Esophagus mucosa (tissue), 1 donor: ENCODE measurements around the gene ARID5B. TPM values are rescaled to one million over a fixed set of nuclear protein-coding genes. Genes with fewer than 3 reads are reported as not detected.

Experiments
- ATAC-seq: fragments of 200-7000 bp; cut with Tn5 transposase; one replicate; pipeline ENCODE4 v1.9.1; 2020
- total RNA-seq: library from RNA; stranded (reverse); gene quantifications from one replicate; pipeline ENCODE4 v1.2.4, GENCODE V29; 2023
- donor health status: DM: yes; HTN: yes; CAD: no.

ARID5B gene
- total RNA-seq, 1 donor from 2014 or later = 23.4 TPM

DNA sequence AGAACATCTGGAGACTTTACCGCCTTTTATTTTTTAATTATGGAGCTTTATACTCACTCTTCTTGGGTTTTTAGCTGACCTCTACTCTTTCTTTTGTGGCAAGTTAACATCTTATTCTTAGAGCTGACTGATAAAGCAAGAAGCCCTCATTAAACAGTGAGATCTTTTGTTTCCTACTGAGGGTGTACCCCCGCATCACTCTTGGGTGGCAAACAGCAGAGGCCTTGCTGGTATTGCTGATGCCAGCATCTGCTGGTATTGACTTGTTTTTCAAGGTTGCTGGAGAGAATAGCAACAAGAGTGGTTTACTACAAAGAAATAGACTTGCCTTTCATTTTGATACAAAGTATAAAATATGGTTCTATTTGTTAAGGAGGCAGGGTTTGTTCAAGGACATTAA is 154.7 kb downstream of the ARID5B start:
- ATAC-seq = no peak

DNA sequence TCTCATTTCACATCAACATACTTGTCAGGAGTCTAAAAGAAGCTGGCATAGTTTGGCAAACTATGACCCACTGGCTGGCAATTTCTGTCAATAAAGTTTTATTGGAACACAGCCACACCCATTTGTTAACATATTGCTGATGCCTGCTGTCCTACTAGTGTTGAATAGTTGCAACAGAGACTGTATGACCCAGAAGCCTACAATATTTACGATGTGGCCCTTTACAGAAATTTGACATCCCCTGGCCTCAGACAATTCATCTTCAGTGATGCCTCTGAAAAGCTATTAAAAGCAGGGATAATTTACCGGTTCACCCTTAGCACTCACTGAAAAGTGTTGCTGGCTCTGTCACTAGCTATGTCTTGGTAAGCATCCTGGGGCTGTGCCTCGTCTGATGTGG is 155.2 kb downstream of the ARID5B start:
- no peak for ATAC-seq

DNA sequence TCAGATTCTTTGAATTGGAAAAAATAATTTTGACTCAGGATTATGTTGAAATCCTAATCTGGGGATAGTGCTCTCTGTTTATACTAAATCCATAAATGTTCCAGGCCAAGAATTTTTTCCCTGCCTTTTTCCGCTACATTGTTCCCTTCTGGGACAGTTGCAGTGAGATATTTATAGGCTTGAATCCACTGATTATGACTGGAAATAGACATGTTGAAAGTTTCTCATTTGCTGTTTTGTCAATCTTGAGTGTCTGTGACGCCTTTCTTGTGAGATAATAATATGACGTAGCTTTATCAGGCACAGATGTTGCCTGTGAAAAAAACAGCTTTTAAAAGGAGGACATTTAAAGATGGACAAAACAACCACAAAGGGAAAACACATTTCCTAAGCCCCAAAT is 155.9 kb downstream of the ARID5B start:
- no peak for ATAC-seq

DNA sequence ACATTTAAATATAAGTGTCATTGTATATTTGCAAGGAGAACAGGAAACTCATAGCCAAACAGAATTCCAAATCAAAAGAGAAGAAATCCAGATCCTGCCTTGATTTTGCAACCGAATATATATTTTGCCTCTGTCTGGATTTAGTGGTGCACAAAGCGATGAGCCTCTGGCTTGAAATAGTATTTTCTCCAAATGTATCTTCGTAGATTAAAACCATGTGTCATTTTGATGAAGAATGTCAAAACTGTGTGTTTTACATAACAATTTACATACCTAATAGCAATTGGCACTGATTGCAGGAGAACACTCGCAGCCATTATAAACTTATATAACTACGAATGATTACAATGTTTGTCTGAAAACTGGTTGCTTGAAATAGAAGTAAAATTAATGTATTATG is 156.4 kb downstream of the ARID5B start:
- no peak for ATAC-seq

DNA sequence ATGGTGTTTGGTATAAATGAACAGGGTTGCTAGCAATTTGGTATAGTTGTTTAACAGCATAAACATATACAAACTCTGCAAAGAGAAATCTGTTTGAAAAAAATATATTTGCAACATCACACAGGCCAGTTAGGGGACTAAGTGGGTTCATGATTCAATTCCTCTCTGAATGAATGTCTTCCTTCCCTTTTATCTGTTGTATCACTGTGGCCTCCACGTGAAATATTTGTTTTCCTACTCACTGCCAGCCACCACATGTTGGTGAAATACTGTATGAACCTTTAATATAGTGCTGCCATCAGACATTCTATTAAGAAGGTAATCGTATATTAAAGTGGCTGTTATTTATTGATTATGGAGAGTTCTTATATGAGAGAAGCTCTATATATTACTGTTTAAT is 157.0 kb downstream of the ARID5B start:
- no peak for ATAC-seq

DNA sequence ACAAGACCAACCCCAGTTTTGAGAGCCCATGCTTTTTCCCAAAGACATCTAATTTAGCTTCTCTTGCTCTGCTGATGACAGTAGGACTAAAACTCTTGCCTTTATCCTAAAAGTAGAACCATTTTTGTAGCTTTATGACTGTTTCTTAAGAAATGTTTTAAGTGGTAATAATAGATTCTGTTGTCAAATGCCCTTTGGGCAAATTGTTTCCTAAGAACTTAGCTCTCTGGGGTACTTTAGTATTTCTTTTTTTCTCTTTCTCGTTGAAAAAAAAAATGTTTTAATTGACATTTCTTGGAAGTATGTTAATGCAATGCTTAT is 157.4 kb downstream of the ARID5B start:
- no peak for ATAC-seq

DNA sequence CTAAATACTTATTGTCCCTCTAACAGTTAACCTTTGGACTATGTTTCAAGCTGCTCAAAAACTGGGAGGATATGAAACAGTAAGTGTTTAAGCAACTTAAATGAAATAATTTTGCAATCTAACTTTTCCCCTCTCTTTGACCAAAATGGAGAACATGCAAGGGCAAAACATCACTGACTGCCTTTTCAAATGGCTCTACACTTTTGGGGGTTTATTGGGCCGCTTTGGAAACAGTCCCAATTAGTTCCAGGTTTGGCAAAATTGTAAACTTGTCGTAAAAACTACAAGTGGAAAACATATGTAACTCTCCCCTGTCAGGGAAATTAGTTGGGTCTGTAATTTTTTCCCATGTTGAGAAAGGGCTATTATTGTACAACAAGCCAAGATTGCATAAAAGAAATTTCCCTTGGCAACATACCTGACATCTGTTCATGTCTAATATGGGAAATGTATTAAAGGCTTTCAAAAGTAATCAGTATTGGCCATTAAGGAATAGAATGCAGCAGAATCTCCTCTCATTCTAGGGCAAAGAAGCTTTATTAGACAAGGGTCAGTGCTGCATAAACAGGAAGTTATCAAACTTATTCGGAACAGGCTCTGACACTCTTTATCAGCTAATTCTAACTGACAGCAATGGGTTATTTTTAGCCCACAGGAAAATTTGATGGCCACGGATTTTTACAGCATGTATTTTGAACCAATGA is 157.9 kb downstream of the ARID5B start:
- no peak for ATAC-seq

DNA sequence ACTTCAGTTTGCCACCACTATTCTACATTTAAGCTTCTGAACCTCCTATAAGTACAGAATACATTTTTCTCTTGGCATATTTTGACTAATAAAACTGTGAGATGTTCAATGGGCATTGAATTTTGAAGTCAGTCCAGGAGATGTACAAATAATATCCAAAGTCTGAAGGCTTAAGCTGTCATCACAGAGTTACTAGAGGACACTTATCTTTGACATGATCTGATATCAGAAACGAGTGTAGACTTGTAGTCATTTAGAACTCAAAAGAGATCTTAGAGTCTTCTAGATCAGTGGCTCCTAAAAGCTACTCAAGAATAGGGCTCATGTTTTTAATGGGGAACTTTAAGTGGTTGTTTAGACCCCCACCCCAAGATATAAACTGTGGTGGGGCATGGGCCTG is 160.5 kb downstream of the ARID5B start:
- no peak for ATAC-seq

DNA sequence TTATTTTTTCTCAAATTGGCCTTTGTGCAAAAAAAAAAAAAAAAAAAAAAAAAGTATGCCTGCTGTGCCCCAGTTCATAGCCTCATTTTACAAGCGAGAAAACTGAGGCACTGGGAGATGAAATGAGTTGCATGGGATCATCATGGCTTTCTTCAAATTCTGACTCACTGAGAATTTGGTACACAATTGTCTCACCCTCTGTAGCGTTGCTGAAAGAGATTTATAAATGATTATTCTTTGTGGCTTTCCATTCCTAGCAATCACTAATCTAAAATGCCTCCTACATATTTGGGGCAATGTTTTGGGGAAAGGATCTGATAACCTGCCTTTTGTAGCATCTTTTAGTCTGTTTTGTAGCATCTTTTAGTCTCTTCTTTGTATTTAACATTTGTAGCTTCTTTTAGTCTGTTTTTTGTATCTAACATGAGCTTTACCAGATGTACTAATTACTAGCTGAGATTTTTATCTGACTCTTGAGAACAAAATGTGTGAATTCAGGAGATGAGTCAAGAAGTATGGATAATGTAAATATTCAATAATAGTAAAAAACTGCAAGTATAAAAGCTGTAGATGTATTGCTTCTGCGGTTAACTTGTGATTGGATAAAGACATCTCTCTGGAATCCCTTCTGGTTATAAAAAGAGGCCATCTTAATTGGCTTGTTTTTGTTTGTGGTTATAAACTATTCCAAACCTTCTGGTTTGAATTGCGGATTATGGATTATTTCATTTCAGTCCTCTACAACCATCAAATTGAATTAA is 161.4 kb downstream of the ARID5B start:
- ATAC-seq = no peak

DNA sequence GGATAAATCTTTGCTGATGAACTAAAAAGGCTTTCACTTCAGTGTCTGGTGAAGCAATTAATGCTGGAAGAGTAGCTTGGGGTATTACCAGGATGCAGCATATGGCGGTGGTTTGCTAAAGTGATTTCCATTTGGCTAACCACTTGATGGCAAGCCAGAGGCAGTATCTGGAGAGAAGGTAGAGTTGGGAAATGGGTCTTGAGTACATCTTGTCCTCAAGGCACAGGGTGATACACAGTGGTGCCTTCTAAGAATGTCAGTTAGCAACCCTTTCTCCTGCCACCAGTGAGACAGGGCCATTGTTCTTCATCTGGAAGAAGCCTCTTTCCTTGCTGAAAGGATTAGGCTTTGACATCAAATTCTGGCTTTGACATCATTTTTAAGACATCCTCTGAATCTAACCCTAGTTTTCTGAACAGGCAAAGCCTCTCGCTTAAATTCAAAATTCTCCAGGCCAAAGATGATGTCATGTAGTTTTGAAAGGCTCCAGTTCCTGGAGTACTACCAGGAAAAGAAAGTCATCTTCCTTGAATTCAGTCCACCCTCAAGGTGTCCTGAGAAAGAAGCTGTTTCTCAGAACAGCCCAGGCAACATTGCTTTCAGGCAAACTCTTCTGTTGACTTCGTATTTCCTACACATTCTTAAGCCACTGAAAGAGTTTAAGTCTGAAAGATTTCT is 162.4 kb downstream of the ARID5B start:
- ATAC-seq = peak; percentile 68

DNA sequence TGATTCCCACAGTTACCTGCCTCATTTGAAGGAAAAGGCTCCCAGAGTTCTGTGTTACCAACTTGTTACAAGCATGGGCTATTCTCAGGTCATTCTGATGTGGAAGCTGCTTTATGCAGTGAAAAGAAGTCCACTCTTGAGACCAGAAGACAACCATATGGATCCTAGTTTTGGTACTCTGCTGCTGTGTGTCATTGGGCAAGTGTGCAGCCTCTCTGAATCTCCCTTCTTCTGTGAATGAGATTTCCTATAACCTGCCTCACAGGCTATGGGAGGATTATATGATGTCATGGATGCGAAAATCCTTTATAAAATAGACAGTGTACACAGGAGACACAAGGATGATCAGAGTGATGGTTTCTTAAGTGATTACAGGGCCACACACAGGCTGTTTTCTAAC is 166.1 kb downstream of the ARID5B start:
- peak; percentile 36 for ATAC-seq

DNA sequence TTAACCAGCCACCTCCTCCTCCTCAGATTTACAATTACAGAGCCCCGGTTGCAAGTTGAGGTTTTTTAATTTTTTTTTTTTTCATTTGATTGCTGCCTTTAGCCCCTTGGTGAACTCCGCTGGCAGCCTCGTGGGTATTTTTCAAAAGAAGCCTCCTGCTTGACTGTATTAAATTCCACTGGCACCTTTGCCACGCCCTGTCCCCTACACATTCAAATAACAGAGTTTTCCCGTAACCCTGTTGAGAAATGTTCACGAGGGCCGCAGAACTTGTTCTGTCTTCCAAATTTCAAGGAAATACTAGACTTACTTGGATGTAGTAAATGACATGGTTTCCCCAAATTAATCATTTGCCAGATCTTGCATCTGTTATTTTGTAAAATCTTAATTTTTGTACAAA is 167.0 kb downstream of the ARID5B start:
- ATAC-seq = peak; percentile 72

DNA sequence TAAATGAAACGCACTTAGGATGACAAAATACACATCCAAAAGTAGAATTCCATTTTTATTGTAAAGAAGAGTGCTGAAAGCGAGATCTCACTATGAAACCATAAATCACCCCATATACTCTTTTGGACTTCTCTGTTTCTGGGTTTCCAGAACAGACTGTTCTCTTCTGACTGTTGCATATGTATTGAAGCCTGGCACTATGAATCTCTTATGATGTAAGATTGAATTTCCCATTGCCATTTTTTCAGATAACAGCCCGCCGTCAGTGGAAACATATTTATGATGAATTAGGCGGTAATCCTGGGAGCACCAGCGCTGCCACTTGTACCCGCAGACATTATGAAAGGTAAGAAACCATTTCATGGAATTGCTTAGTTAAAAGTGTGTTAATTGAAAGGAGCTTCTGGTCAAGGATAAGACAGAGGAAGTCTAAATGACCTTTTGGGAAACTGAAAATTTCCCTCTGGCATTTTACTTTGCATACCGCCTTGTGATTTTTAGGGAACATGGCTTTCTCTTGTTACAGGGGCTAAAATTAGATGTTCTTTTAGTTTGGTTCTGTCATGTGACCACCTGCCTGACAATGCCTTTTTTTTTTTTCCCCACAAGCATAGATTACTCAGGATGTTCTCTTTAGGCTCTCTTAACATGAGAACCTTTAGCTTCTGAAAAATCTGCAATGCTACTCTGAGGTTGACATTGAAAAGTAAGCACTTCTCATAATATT is 168.1 kb downstream of the ARID5B start:
- no peak for ATAC-seq

DNA sequence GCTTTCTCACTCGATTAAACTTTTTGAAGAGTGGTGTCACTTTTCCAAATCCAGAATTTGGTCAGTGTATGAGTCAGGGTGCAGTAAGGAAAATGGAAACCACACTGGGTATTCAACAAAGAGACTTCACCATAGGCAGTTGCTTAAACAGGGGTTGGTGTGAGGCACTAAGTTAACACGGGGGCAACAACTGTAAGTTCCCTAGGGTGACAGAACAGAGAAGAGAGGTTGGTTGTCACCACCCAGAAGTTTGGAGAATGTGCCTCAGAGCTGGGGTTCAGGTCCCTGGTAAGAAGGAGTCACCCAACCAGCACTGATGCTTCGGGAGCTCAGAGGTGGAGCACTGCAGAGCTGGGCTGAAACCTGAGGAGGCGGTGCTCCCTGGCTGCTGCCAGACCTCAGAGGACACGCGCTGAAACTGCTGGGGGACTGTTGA is 170.4 kb downstream of the ARID5B start:
- ATAC-seq = no peak

DNA sequence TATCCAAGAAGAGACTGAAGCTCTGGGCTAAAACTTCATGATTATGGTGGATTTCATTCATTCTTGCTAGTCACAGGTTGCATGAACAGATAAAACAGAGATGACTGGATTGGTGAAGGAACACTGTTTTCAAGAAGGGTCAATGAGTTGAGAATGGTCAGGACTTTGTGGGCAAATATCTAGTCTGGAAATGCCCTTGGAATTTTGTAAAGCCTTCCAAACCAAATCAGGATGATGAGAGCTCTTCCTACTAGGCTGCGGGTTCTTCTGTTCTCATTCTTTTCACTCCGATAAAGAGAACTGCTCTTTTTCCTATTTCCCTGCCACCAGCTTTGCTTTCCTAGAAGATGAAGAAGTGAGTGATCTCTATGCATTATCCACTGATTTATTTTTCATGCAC is 171.4 kb downstream of the ARID5B start:
- no peak for ATAC-seq

DNA sequence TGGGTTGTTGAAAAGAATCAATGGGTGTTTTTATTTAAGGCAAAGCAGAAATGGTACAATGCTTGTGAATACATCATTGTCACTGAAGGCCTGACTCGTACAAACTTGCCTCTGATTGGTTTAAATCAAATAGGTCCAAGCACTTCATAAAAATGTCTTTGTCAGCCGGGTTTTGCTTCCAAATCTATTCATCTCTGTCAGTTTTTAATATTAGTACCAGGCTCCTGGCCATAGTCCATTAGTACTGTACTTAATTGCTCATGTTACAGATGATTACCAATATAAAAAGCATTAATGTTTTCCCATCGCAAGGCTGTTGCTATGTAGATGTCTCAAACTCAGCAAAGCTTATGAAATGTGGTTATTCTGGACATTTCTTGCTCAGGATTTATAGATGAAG is 171.9 kb downstream of the ARID5B start:
- no peak for ATAC-seq

DNA sequence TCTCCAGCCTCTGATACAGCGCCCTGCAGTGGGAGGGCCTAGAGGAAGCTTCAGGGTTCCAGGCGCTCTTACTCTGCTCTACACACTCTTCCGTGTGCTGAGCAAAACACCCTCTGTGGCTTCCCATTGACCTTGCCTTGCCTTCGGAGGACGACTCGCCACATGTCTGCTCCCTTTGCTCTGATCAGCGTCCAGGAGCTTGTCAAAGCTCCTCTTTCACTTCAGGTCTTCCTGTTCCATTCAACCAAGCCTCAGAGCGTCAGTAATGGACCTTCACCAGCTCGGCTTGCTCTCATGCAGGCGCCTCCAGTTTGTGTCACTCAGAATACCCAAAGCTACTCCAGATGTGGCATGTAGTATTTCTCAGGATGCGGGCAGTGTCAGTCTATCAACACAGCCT is 173.9 kb downstream of the ARID5B start:
- no peak for ATAC-seq

DNA sequence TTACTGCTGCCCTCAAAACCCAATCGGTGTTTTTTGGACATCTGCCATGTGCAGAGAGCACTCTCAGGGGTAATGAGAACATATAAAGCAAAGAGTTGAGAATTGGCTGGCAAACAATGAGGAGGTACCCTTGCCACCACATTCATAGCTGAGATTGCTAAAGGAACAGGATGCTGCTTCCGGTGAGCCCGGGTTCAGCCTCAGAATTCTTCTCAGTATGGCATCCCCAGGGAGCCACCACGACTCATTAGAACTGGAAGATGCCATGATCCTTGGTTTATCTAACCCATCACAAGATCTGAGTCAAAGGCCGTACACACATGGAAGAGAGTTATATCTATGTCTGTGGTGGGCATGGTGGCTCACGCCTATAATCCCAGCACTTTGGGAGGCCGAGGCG is 174.4 kb downstream of the ARID5B start:
- no peak for ATAC-seq

DNA sequence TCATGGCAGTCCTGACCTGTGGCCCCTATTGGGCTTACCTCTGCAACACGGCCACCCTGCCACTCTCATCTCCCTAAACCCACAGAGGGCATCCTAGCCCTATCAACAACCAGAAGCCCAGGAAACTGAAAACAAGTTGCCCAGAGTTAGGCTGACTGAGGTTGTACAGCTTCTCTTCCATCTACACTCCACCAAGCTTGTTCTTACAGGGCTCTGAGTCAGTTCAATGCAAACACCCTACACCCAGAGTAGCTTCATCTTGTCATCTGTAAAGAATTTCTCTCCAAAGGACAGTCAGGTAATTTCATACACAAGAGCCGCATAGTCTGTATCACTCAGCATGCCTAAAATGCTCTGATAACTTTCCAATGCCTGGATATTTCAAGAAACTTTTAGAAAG is 175.4 kb downstream of the ARID5B start:
- peak; percentile 92 for ATAC-seq

DNA sequence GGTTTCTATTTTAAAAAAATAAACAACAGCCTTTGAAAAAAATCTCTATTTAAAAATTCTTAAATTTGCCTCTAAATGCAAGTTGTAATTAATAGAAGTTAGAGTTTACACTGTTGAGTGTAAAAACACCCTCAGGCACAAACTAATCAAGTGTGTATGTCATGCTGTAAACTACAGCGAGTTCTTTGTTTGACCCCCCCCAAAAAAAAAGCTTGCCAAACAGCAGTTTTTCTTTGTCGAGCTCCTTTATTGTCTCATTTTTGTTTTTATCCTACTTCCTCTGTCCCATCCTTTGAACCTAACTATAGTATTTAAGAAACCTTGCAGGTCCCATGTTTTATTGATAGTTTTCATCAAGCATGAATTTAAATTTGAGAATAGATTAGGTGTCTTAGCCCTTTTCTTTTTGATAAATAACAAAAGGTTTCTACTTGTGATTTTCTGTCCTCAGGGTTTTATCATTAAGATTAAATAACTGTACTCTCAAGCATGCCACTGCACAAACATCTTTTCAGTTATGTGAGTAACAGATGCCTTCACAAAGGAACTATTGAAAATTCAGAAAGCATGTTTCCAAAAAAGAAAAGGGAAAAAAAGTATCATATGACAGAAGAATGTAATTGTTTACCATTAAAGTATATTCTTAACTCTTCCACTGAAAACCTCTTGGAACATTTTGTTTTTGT is 176.0 kb downstream of the ARID5B start:
- ATAC-seq = no peak

DNA sequence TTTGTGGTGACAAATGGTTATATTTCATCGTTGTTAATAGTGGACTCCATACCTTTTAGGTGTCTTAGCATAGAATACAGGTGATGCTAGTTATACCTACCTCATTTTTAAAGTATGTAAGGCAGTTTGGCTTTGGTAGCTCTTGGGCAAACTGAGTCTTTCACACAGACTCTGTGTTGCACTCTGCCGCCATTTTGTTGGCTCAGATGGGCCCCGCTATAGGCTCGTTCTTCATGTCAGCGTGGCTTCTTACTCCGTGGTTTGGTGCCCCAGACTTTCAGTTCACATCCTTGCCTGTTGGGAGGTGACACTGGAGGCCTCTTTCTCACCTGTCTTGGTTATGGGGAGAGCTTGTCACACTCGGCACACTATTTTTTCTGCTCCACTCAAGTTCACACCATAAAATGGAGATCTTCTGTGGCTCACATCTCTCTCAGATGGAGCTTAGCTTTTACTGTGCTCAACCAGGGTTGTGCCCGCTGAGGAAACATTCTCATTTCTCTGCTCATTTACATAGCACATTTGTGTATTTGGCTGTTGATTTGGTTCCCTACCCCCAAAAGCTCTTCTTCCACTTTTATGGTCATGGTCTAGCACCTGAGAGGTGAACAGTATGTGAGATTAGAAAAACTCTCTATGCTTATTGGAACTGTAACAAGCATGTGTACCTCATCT is 178.5 kb downstream of the ARID5B start:
- ATAC-seq = no peak

DNA sequence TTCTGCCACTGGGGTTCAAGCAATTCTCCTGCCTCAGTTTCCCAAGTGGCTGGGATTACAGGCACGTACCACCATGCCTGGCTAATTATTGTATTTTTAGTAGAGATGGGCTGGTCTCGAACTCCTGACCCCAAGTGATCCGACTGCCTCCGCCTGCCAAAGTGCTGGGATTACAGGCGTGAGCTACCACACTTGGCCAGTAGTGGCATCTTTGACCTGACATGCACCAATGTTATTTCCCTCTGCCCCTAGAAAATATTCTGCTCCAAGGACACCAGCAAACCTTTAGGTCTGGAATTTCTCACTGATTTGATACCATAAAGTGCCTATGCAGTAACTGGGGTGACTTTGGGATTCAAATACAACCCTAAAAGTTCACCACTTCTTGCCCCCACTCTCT is 179.4 kb downstream of the ARID5B start:
- no peak for ATAC-seq
